HCT116 (cell line): Measurements from ENCODE around the gene NTMT2. TPM values are rescaled to one million over a fixed set of nuclear protein-coding genes. Genes with fewer than 3 reads are reported as not detected.

Experiments
- ATAC-seq: fragments of 200-7000 bp; cut with Tn5 transposase; 2 replicates; pipeline ENCODE4 v1.9.1; 2020; ENCODE audit warnings: mild to moderate bottlenecking, moderate library complexity
- BruUV-seq: library from RNA; stranded (reverse); fragments of 400-500 nt; replicated peaks from 2 replicates; lab custom pipeline; 2021; lab: Mats Ljungman, UMichigan
- CTCF ChIA-PET: fragments of 300-600 bp; sonication (Branson Sonifier 250); formaldehyde crosslinking; loops from one replicate; lab custom pipeline; 2021; ENCODE audit warnings: antibody characterized with exemption; lab: Charles Lee
- POLR2A ChIA-PET: fragments of 300-600, 350-600 bp; sonication (Branson Sonifier 250); formaldehyde crosslinking; loops from one replicate; lab custom pipeline; 2021; ENCODE audit warnings: antibody characterized with exemption; lab: Charles Lee
- RAD21 ChIA-PET, 2 experiments: fragments of 300-600 bp; sonication (Branson Sonifier 250); formaldehyde crosslinking; loops; one replicate each; lab custom pipeline; 2023; ENCODE audit warnings: low total read pairs in 2 of 2; ENCODE audit not compliant: uncharacterized antibody in 2 of 2, unreplicated experiment in 2 of 2, low non-redundant PET in 1 of 2; lab: Charles Lee
- DNase-seq: peaks from one replicate; pipeline ENCODE4 v3.0.0-alpha.2; 2010; ENCODE audit warnings: low read depth, low spot score
- H2AFZ ChIP-seq: fragments of 200-600 bp; shearing (Covaris generic), sonication (generic); 2 replicates; pipeline ENCODE4 v1.6.1; 2017; ENCODE audit warnings: low read depth, mixed run types, mixed read lengths, antibody characterized with exemption, low read length; ENCODE audit not compliant: poor library complexity, severe bottlenecking
- H3K27ac ChIP-seq: 2 replicates; pipeline ENCODE4 v1.5.1; 2012; ENCODE audit warnings: low read depth, low read length
- H3K27me3 ChIP-seq: fragments of 200-600 bp; sonication (generic); 2 replicates; pipeline ENCODE4 v1.6.1; 2016; ENCODE audit warnings: mixed run types, low read length, mixed read lengths; ENCODE audit not compliant: insufficient read depth
- H3K36me3 ChIP-seq, 2 experiments: fragments of 200-500 bp in 1 of 2; fragments of 200-600 bp in 1 of 2; sonication (Bioruptor generic) in 1 of 2; sonication (generic) in 1 of 2; 2 replicates each; pipeline versions ENCODE4 v1.5.1 to v1.6.1; 2014 to 2016; ENCODE audit warnings: low read length in 2 of 2, inconsistent platforms in 1 of 2, mixed read lengths in 1 of 2, mixed run types in 1 of 2; ENCODE audit not compliant: insufficient read depth in 2 of 2, control insufficient read depth in 1 of 2
- H3K4me1 ChIP-seq, 2 experiments: fragments of 200-600 bp in 1 of 2; sonication (generic) in 1 of 2; 2 replicates each; pipeline versions ENCODE4 v1.5.1 to v1.6.1; 2012 to 2017; ENCODE audit warnings: low read length in 2 of 2, inconsistent platforms in 1 of 2, mild to moderate bottlenecking in 1 of 2, mixed read lengths in 1 of 2, mixed run types in 1 of 2, moderate library complexity in 1 of 2; ENCODE audit not compliant: insufficient read depth in 2 of 2, control insufficient read depth in 1 of 2
- H3K4me2 ChIP-seq: fragments of 200-600 bp; sonication (generic); 2 replicates; pipeline ENCODE4 v1.6.1; 2017; ENCODE audit warnings: mixed run types, low read length, mixed read lengths
- H3K4me3 ChIP-seq, 2 experiments: fragments of 200-600 bp in 1 of 2; sonication (generic) in 1 of 2; replicated peaks in 1 of 2; 2 replicates each; pipeline ENCODE4 v1.5.1; 2011 to 2016; ENCODE audit warnings: low read length in 2 of 2, control low read depth in 1 of 2, low read depth in 1 of 2, mild to moderate bottlenecking in 1 of 2, mixed read lengths in 1 of 2, mixed run types in 1 of 2
- H3K79me2 ChIP-seq: fragments of 200-600 bp; sonication (generic); 2 replicates; pipeline ENCODE4 v1.6.1; 2017; ENCODE audit warnings: mild to moderate bottlenecking, mixed run types, low read length, moderate library complexity, mixed read lengths; ENCODE audit not compliant: insufficient read depth
- H3K9ac ChIP-seq: fragments of 200-600 bp; sonication (generic); 2 replicates; pipeline ENCODE4 v1.6.1; 2016; ENCODE audit warnings: low read length, mixed read lengths
- H3K9me2 ChIP-seq: fragments of 200-600 bp; sonication (generic), shearing (Covaris generic); 2 replicates; pipeline ENCODE4 v1.6.1; 2017; ENCODE audit warnings: mixed run types, mild to moderate bottlenecking, moderate library complexity; ENCODE audit not compliant: insufficient read depth
- H3K9me3 ChIP-seq, 2 experiments: fragments of 200-500 bp in 1 of 2; fragments of 200-600 bp in 1 of 2; sonication (Bioruptor generic) in 1 of 2; sonication (generic) in 1 of 2; 2 replicates each; pipeline ENCODE4 v1.6.1; 2014 to 2017; ENCODE audit warnings: low read length in 2 of 2, mixed read lengths in 2 of 2, inconsistent platforms in 1 of 2, low read depth in 1 of 2, mild to moderate bottlenecking in 1 of 2, mixed run types in 1 of 2, moderate library complexity in 1 of 2; ENCODE audit not compliant: control insufficient read depth in 1 of 2, insufficient read depth in 1 of 2
- H4K20me1 ChIP-seq: fragments of 200-600 bp; sonication (generic), shearing (Covaris generic); 2 replicates; pipeline ENCODE4 v1.6.1; 2017; ENCODE audit warnings: mixed run types, mild to moderate bottlenecking, moderate library complexity; ENCODE audit not compliant: insufficient read depth
- CBX3 ChIP-seq: IDR thresholded peaks from 2 replicates; pipeline ENCODE4 v1.6.1; 2012; ENCODE audit warnings: low read depth
- CEBPB ChIP-seq: IDR thresholded peaks from 2 replicates; pipeline ENCODE4 v1.6.1; 2012; ENCODE audit warnings: low read depth
- ELF1 ChIP-seq: IDR thresholded peaks from 2 replicates; pipeline ENCODE4 v1.6.1; 2012; ENCODE audit warnings: low read depth, borderline replicate concordance
- EZH2 ChIP-seq: fragments of 200-600 bp; sonication (generic); IDR thresholded peaks from 2 replicates; pipeline ENCODE4 v1.6.1; 2017; ENCODE audit warnings: antibody characterized with exemption, mixed run types
- EZH2phosphoT487 ChIP-seq: fragments of 200-600 bp; IDR thresholded peaks from 2 replicates; pipeline ENCODE4 v1.6.1; 2018; ENCODE audit warnings: antibody characterized with exemption, borderline replicate concordance
- FOSL1 ChIP-seq: IDR thresholded peaks from 2 replicates; pipeline ENCODE4 v1.6.1; 2012; ENCODE audit warnings: low read depth
- JUND ChIP-seq: IDR thresholded peaks from 2 replicates; pipeline ENCODE4 v1.6.1; 2012
- POLR2A ChIP-seq: IDR thresholded peaks from 2 replicates; pipeline ENCODE4 v1.7.0; 2011; ENCODE audit warnings: borderline replicate concordance; ENCODE audit not compliant: insufficient read depth, insufficient read length; ENCODE audit errors: extremely low read depth
- POLR2AphosphoS5 ChIP-seq: IDR thresholded peaks from 2 replicates; pipeline ENCODE4 v1.6.1; 2011; ENCODE audit warnings: mild to moderate bottlenecking, low read depth, low read length, moderate library complexity
- SP1 ChIP-seq: IDR thresholded peaks from 2 replicates; pipeline ENCODE4 v1.6.1; 2012; ENCODE audit warnings: low read depth
- SRF ChIP-seq: IDR thresholded peaks from 2 replicates; pipeline ENCODE4 v1.6.1; 2012; ENCODE audit warnings: low read depth
- TCF7L2 ChIP-seq: IDR thresholded peaks from 2 replicates; pipeline ENCODE4 v1.7.0; 2011; ENCODE audit warnings: borderline replicate concordance, inconsistent platforms; ENCODE audit not compliant: insufficient read depth, insufficient read length; ENCODE audit errors: extremely low read depth
- YY1 ChIP-seq: IDR thresholded peaks from 2 replicates; pipeline ENCODE4 v1.6.1; 2011; ENCODE audit warnings: low read length, low read depth, moderate library complexity, mild to moderate bottlenecking; ENCODE audit not compliant: insufficient replicate concordance; ENCODE audit errors: extremely low read depth
- ZFX ChIP-seq: fragments of 450-650 bp; IDR thresholded peaks from 2 replicates; pipeline ENCODE4 v1.6.1; 2017
- ZNF274 ChIP-seq: fragments of 200-500 bp; sonication (Bioruptor generic); IDR thresholded peaks from 2 replicates; pipeline ENCODE4 v1.6.1; 2014; ENCODE audit warnings: mild to moderate bottlenecking, low read depth, low read length, inconsistent platforms
- intact Hi-C: fragments of 100-400 bp; cut with micrococcal nuclease; formaldehyde crosslinking; loops from 2 replicates; pipeline ENCODE4 v1.10.0; 2022
- total RNA-seq: library from RNA; stranded (reverse); gene quantifications from one replicate; pipeline ENCODE4 v1.2.1, GENCODE V29; 2021; ENCODE audit not compliant: unreplicated experiment
- TF ChIP-seq, protein P1 (sequence below), 3 experiments: fragments of 200-600 bp in 1 of 3; sonication (generic) in 1 of 3; IDR thresholded peaks in 2 of 3; conservative IDR thresholded peaks in 1 of 3; 2 replicates each; pipeline ENCODE4 v1.5.1; 2012 to 2017; ENCODE audit warnings: low read depth in 2 of 3, low read length in 2 of 3, antibody characterized with exemption in 1 of 3, borderline replicate concordance in 1 of 3, control low read depth in 1 of 3, mild to moderate bottlenecking in 1 of 3, mixed read lengths in 1 of 3, mixed run types in 1 of 3, moderate library complexity in 1 of 3; ENCODE audit not compliant: insufficient read depth in 1 of 3
- TF ChIP-seq, protein P2 (sequence below): IDR thresholded peaks from 2 replicates; pipeline ENCODE4 v1.6.1; 2012

Gene NTMT2
- total RNA-seq, 1 experiment from 2014 or later: not detected

DNA sequence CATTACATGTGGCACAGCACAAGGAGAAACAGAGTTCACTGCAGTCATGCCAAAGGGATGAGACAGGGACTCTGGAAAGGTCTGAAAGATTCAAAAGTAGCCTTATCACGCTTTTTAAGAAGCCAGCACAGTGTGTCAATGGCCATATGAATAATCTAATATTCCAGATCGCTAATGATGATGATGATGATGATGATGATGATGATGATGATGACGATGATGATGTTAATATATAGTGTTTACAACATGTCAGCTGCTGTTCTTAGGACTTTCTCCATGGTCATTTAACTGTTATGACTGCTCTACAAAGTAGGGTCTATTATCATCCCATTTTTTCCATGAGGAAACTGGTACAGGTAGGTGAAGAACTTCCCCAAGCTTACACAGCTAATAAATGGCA lies 64.4 kb downstream of the NTMT2 start:
- no TSS peak for BruUV-seq
- H3K4me3 ChIP-seq: no peak overlapping the region
- DNase-seq (no peak), ATAC-seq (no peak)
- H3K9ac ChIP-seq: no peak overlapping the region
- H3K9me3 ChIP-seq: no peaks in the 10 kb centered on the region
- H3K9me2 ChIP-seq: no peaks in the 10 kb centered on the region
- no peak overlapping the region for H3K27ac ChIP-seq
- POLR2A ChIA-PET: no interaction called here
- CTCF ChIA-PET: no interaction called here
- RAD21 ChIA-PET: no interaction called here
- no peak for TF ChIP-seq CBX3
- TF ChIP-seq, protein P1, sequence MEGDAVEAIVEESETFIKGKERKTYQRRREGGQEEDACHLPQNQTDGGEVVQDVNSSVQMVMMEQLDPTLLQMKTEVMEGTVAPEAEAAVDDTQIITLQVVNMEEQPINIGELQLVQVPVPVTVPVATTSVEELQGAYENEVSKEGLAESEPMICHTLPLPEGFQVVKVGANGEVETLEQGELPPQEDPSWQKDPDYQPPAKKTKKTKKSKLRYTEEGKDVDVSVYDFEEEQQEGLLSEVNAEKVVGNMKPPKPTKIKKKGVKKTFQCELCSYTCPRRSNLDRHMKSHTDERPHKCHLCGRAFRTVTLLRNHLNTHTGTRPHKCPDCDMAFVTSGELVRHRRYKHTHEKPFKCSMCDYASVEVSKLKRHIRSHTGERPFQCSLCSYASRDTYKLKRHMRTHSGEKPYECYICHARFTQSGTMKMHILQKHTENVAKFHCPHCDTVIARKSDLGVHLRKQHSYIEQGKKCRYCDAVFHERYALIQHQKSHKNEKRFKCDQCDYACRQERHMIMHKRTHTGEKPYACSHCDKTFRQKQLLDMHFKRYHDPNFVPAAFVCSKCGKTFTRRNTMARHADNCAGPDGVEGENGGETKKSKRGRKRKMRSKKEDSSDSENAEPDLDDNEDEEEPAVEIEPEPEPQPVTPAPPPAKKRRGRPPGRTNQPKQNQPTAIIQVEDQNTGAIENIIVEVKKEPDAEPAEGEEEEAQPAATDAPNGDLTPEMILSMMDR (IDR thresholded peaks at IDR 0.05 in 2 of 3, conservative IDR thresholded peaks at IDR 0.05 in 1 of 3; ENCODE audit: borderline replicate concordance in 1 of 3, insufficient read depth in 1 of 3, low read depth in 2 of 3, low read length in 2 of 3): no peak
- TF ChIP-seq ELF1: no peak
- TF ChIP-seq JUND: no peak
- no peak for TF ChIP-seq ZFX
- no peak for TF ChIP-seq POLR2AphosphoS5
- no peak for TF ChIP-seq TCF7L2
- no peak for TF ChIP-seq SRF
- TF ChIP-seq CEBPB: no peak
- TF ChIP-seq POLR2A: no peak
- no peak for TF ChIP-seq EZH2
- no peak for TF ChIP-seq ZNF274
- no peak for TF ChIP-seq EZH2phosphoT487
- TF ChIP-seq SP1: no peak
- TF ChIP-seq YY1: no peak
- TF ChIP-seq, protein P2, sequence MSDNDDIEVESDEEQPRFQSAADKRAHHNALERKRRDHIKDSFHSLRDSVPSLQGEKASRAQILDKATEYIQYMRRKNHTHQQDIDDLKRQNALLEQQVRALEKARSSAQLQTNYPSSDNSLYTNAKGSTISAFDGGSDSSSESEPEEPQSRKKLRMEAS: no peak
- no peak for TF ChIP-seq FOSL1
- TF ChIP-seq, all 23 proteins: peak for 0
- no peaks in the 10 kb centered on the region for H3K27me3 ChIP-seq
- intact Hi-C loops: no loop called here
- H4K20me1 ChIP-seq: no peaks in the 10 kb centered on the region
- no peaks in the 10 kb centered on the region for H3K4me1 ChIP-seq
- H3K36me3 ChIP-seq: no peaks in the 10 kb centered on the region
- no peak overlapping the region for H3K4me2 ChIP-seq
- H2AFZ ChIP-seq: no peak overlapping the region
- H3K79me2 ChIP-seq: no peaks in the 10 kb centered on the region
